Osteocyte (in vitro differentiated cells): ENCODE measurements around the gene SYTL1. TPM values are rescaled to one million over a fixed set of nuclear protein-coding genes. Genes with fewer than 3 reads are reported as not detected.

Experiments used
- DNase-seq: peaks from one replicate; pipeline ENCODE4 v3.0.0; 2021; ENCODE audit warnings: mixed read lengths; ENCODE audit not compliant: unreplicated experiment; ENCODE audit errors: extremely low spot score
- H3K27ac Mint-ChIP-seq: one replicate; pipeline ENCODE4 v1.8.0; 2021; ENCODE audit warnings: mild to moderate bottlenecking, mixed read lengths; ENCODE audit not compliant: unreplicated experiment
- H3K27me3 Mint-ChIP-seq: one replicate; pipeline ENCODE4 v1.8.0; 2021; ENCODE audit warnings: mixed read lengths; ENCODE audit not compliant: unreplicated experiment
- H3K36me3 Mint-ChIP-seq: one replicate; pipeline ENCODE4 v1.8.0; 2021; ENCODE audit warnings: mixed read lengths; ENCODE audit not compliant: unreplicated experiment
- H3K4me1 Mint-ChIP-seq: one replicate; pipeline ENCODE4 v1.8.0; 2021; ENCODE audit warnings: mixed read lengths; ENCODE audit not compliant: unreplicated experiment
- H3K4me3 Mint-ChIP-seq: one replicate; pipeline ENCODE4 v1.8.0; 2021; ENCODE audit warnings: mild to moderate bottlenecking, moderate library complexity, mixed read lengths; ENCODE audit not compliant: unreplicated experiment
- H3K9me3 Mint-ChIP-seq: one replicate; pipeline ENCODE4 v1.8.0; 2021; ENCODE audit warnings: mixed read lengths; ENCODE audit not compliant: unreplicated experiment
- CTCF ChIP-seq: fragments of 200-600 bp; sonication (generic); IDR thresholded peaks from 2 replicates; pipeline ENCODE4 v1.5.0; 2021; ENCODE audit warnings: antibody characterized with exemption, mild to moderate bottlenecking, moderate library complexity
- total RNA-seq: library from RNA; stranded (reverse); gene quantifications from 2 replicates; pipeline ENCODE4 v1.2.1, GENCODE V29; 2021

The SYTL1 gene
- total RNA-seq, 1 donor from 2014 or later: 0.46 TPM

- Mint-ChIP-seq H3K4me1 (peaks cover 59% of the 10 kb centered on the region), H3K27me3 (no peaks in the 10 kb centered on the region), H3K27ac (no peak overlapping the region), H3K36me3 (peaks cover 4% of the 10 kb centered on the region), H3K9me3 (no peaks in the 10 kb centered on the region), H3K4me3 (no peak overlapping the region)
- peak; percentile 71 for TF ChIP-seq CTCF
- DNase-seq: peak; percentile 88
These were observed 60.5 kb downstream of the SYTL1 start for GRCh38 chr1:27402349-27402754.

- Mint-ChIP-seq H3K27ac (peak overlapping the region; percentile 88), H3K27me3 (no peaks in the 10 kb centered on the region), H3K9me3 (no peaks in the 10 kb centered on the region), H3K36me3 (peaks cover 12% of the 10 kb centered on the region), H3K4me1 (peaks cover 59% of the 10 kb centered on the region), H3K4me3 (no peak overlapping the region)
- peak; percentile 85 for DNase-seq
- TF ChIP-seq CTCF: peak; percentile 41
These were observed 61.4 kb downstream of the SYTL1 start for GRCh38 chr1:27403065-27403726.

Other genes starting within 250 kb of the SYTL1 start
- gene SLC9A1, start 186.9 kb upstream of the SYTL1 start, total RNA-seq: 32.5 and 34.2 TPM in 2 replicates
- gene WDTC1, start 107.4 kb upstream of the SYTL1 start, total RNA-seq: 50.4 and 52.0 TPM in 2 replicates
- 46.5 and 47.1 TPM in 2 replicates for gene TMEM222, start 19.9 kb upstream of the SYTL1 start, total RNA-seq
- gene MAP3K6, start 24.9 kb downstream of the SYTL1 start, total RNA-seq: 43.0 and 48.2 TPM in 2 replicates
- gene FCN3, start 32.8 kb downstream of the SYTL1 start, total RNA-seq: not detected in 2 replicates
- gene CD164L2, start 41.3 kb downstream of the SYTL1 start, total RNA-seq: not detected in 2 replicates
- gene GPR3, start 50.6 kb downstream of the SYTL1 start, total RNA-seq: 0.50 and 0.56 TPM in 2 replicates
- gene WASF2, start 148.1 kb downstream of the SYTL1 start, total RNA-seq: 187 and 189 TPM in 2 replicates